Naive B cell (primary cell): ENCODE measurements around the gene SPRING1. TPM values are rescaled to one million over a fixed set of nuclear protein-coding genes. Genes with fewer than 3 reads are reported as not detected.
A peak's percentile ranks its signal among the peaks of the same experiment; 100 is the strongest.

Experiments
- ATAC-seq, 2 donors: fragments of 150-1000 bp; cut with Tn5 transposase; 2 replicates each; pipeline ENCODE4 v1.10.0; 2021; ENCODE audit warnings: low read depth in 2 of 2, mild to moderate bottlenecking in 2 of 2, moderate library complexity in 2 of 2
- DNase-seq: peaks from one replicate; pipeline ENCODE4 v3.0.0; 2022
- H3K27ac Mint-ChIP-seq, 6 donors: one replicate each; pipeline ENCODE4 v1.8.0; 2020 to 2022; ENCODE audit warnings: mild to moderate bottlenecking in 6 of 6, mixed read lengths in 6 of 6, moderate library complexity in 5 of 6, inconsistent platforms in 2 of 6
- H3K27me3 Mint-ChIP-seq, 3 donors: one replicate each; pipeline ENCODE4 v1.8.0; 2021 to 2022; ENCODE audit warnings: mixed read lengths in 3 of 3, mild to moderate bottlenecking in 1 of 3
- H3K36me3 Mint-ChIP-seq, 2 donors: one replicate each; pipeline ENCODE4 v1.8.0; 2020 to 2022; ENCODE audit warnings: mixed read lengths in 2 of 2, inconsistent platforms in 1 of 2, mild to moderate bottlenecking in 1 of 2
- H3K4me1 Mint-ChIP-seq, 3 donors: one replicate each; pipeline ENCODE4 v1.8.0; 2020 to 2022; ENCODE audit warnings: mixed read lengths in 3 of 3, inconsistent platforms in 1 of 3, mild to moderate bottlenecking in 1 of 3, moderate library complexity in 1 of 3
- H3K4me3 Mint-ChIP-seq, 8 donors: one replicate each; pipeline ENCODE4 v1.8.0; 2020 to 2022; ENCODE audit warnings: mild to moderate bottlenecking in 8 of 8, mixed read lengths in 8 of 8, moderate library complexity in 8 of 8, inconsistent platforms in 2 of 8
- H3K9me3 Mint-ChIP-seq, 7 donors: one replicate each; pipeline ENCODE4 v1.8.0; 2020 to 2022; ENCODE audit warnings: mixed read lengths in 7 of 7, mild to moderate bottlenecking in 5 of 7, inconsistent platforms in 2 of 7, moderate library complexity in 1 of 7
- polyA plus RNA-seq, 6 donors: library from polyadenylated mRNA; unstranded; fragments of 300-500 nt; fragmentation: Illumina TruSeq; gene quantifications; one replicate each; pipeline ENCODE4 v1.2.3, GENCODE V29; 2021; ENCODE audit warnings: low read depth in 6 of 6

SPRING1 gene
- polyA plus RNA-seq, 6 donors from 2014 or later, result 26.9 to 47.1 (median 31.9) TPM

GRCh38 chr12:116735084-116735483, 2.8 kb downstream of the SPRING1 start:
- Mint-ChIP-seq H3K27ac (peak overlapping the region in 2 of 6 donors; percentile 66 to 74), H3K27me3 (no peaks in the 10 kb centered on the region)

GRCh38 chr12:116734156-116734768, 3.6 kb downstream of the SPRING1 start:
- Mint-ChIP-seq H3K9me3 (no peaks in the 10 kb centered on the region), H3K27me3 (no peaks in the 10 kb centered on the region), H3K27ac (peak overlapping the region in 2 of 6 donors; percentile 14 to 86), H3K4me3 (peak overlapping the region in 6 of 8 donors; percentile 4 to 86 (median 40)), H3K36me3 (peaks cover 8 to 13% of the 10 kb centered on the region in 2 donors), H3K4me1 (peaks cover 36 to 62% (median 37%) of the 10 kb centered on the region in 3 donors)
- no peak for DNase-seq
- ATAC-seq, result no peak

More at GRCh38 chr12:116735084-116735483, 2.8 kb downstream of the SPRING1 start:
- no peak for DNase-seq
- Mint-ChIP-seq H3K4me3 (peak overlapping the region in 6 of 8 donors; percentile 9 to 86 (median 63)), H3K36me3 (peaks cover 8 to 13% of the 10 kb centered on the region in 2 donors), H3K9me3 (no peaks in the 10 kb centered on the region), H3K4me1 (peaks cover 37 to 60% (median 38%) of the 10 kb centered on the region in 3 donors)
- no peak for ATAC-seq

DNA sequence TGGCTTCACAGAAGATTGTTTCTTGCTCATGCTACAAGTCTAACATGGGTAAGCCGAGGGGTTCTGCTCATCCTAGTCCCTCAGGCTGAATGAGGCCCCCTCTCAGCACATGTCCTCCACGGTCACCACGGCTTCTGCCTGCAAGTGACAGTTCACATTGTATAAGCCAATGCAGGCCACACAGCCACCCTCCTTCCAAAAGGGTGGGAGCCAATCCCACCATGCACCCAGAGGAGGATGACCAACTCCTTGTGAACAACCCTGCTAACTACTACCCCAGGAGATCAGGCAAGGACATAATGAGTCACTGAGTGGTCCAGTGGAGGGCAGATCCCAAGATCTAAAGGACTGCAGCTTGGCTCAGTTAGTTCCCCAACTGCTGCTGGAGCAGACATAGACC, 6.1 kb downstream of the SPRING1 start:
- ATAC-seq (no peak), DNase-seq (no peak)
- H3K4me3 Mint-ChIP-seq, result peak overlapping the region in 1 of 8 donors; percentile 10
- H3K36me3 Mint-ChIP-seq, result peaks cover 13 to 14% of the 10 kb centered on the region in 2 donors
- no peak overlapping the region for H3K27ac Mint-ChIP-seq
- no peaks in the 10 kb centered on the region for H3K27me3 Mint-ChIP-seq
- H3K4me1 Mint-ChIP-seq, result peaks cover 29 to 51% (median 37%) of the 10 kb centered on the region in 3 donors
- H3K9me3 Mint-ChIP-seq, result no peaks in the 10 kb centered on the region

DNA sequence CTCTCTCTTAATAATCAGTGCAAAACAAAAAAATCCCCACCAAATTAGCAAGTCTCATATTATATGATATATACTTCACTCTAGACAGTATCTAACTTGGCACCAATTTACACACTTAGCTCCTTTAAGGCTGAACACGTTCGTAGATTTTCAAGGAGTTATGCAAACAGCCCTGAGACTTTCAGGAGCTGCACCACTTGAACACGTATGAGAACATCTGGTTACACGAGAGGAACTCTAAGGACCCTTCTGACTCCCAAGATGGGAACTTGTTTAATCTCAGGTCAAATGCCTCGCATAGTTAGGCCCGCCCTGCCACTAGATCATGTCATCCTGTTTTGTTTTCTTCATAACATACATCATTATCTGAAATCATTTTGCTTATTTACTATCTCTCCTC, 10.0 kb downstream of the SPRING1 start:
- Mint-ChIP-seq H3K9me3 (no peaks in the 10 kb centered on the region), H3K4me3 (no peak overlapping the region), H3K27me3 (no peaks in the 10 kb centered on the region), H3K36me3 (peaks cover 2 to 8% of the 10 kb centered on the region in 2 donors), H3K4me1 (peaks cover 20 to 43% (median 27%) of the 10 kb centered on the region in 3 donors), H3K27ac (no peak overlapping the region)
- no peak for ATAC-seq
- no peak for DNase-seq

GRCh38 chr12:116727261-116727660, 10.6 kb downstream of the SPRING1 start:
- H3K4me3 Mint-ChIP-seq, result no peak overlapping the region
- no peak for DNase-seq
- no peaks in the 10 kb centered on the region for H3K9me3 Mint-ChIP-seq
- H3K27me3 Mint-ChIP-seq, result no peaks in the 10 kb centered on the region
- H3K27ac Mint-ChIP-seq, result peak overlapping the region in 2 of 6 donors; percentile 49 to 96
- H3K4me1 Mint-ChIP-seq, result peaks cover 23 to 47% (median 30%) of the 10 kb centered on the region in 3 donors
- ATAC-seq, result no peak
- H3K36me3 Mint-ChIP-seq, result peaks cover 9 to 14% of the 10 kb centered on the region in 2 donors

GRCh38 chr12:116726694-116727093, 11.2 kb downstream of the SPRING1 start:
- Mint-ChIP-seq H3K4me1 (peaks cover 23 to 44% (median 31%) of the 10 kb centered on the region in 3 donors), H3K27ac (no peak overlapping the region), H3K27me3 (no peaks in the 10 kb centered on the region)

GRCh38 chr12:116722245-116722644, 15.6 kb downstream of the SPRING1 start:
- Mint-ChIP-seq H3K27ac (peak overlapping the region in 4 of 6 donors; percentile 13 to 80 (median 44)), H3K27me3 (no peaks in the 10 kb centered on the region), H3K36me3 (peaks cover 15 to 17% of the 10 kb centered on the region in 2 donors), H3K4me1 (peaks cover 22 to 32% (median 31%) of the 10 kb centered on the region in 3 donors), H3K4me3 (no peak overlapping the region), H3K9me3 (no peaks in the 10 kb centered on the region)
- no peak for DNase-seq
- no peak for ATAC-seq

More at GRCh38 chr12:116726694-116727093, 11.2 kb downstream of the SPRING1 start:
- DNase-seq, result no peak
- no peak for ATAC-seq
- no peak overlapping the region for H3K4me3 Mint-ChIP-seq
- no peaks in the 10 kb centered on the region for H3K9me3 Mint-ChIP-seq
- peaks cover 9 to 14% of the 10 kb centered on the region in 2 donors for H3K36me3 Mint-ChIP-seq

DNA sequence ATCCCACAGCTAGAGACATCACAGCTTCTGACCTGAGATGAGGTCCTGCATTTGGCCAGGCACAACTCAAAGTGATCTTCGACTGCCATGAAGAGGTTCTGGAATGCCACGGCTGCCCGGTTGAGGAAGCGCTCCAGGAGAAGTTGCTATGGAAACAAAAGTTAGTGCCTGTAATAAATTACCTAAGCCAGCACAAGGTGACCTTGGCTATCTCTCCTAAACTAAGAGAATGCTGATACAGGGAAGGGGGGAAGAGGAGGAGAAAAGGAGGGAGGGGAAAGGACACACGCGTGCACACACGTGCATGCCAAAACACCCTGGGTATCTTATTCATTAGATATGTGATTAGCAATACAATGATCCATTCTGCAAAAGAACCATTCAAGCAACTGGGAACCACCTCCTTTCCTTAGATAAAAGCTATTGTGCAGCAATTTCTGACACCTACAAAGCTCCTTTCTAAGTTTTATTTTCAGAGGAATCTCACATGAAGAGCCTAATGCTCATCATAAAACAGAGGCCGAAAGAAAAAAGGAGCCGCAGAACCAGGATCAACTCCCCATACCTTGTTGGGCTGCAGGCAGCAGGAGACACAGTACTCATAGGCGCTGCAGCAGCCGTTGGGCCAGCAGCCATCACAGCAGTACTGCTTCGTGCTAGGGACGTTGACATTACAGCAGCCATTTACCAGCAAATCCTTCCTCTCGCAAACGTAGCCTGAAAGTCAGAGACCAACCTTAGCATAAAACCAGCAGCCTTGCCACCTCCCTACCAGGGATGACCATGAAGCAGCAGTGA, 17.9 kb downstream of the SPRING1 start:
- no peak for ATAC-seq
- DNase-seq, result no peak
- Mint-ChIP-seq H3K4me3 (no peak overlapping the region), H3K9me3 (no peaks in the 10 kb centered on the region), H3K27me3 (no peaks in the 10 kb centered on the region), H3K27ac (peak overlapping the region in 2 of 6 donors; percentile 16 to 49), H3K4me1 (peaks cover 23 to 27% (median 26%) of the 10 kb centered on the region in 3 donors), H3K36me3 (peaks cover 17 to 26% of the 10 kb centered on the region in 2 donors)

- ATAC-seq (no peak), DNase-seq (no peak)
- Mint-ChIP-seq H3K36me3 (peaks cover 17 to 26% of the 10 kb centered on the region in 2 donors), H3K9me3 (no peaks in the 10 kb centered on the region), H3K4me3 (no peak overlapping the region), H3K4me1 (peaks cover 20 to 24% (median 22%) of the 10 kb centered on the region in 3 donors), H3K27ac (peak overlapping the region in 5 of 6 donors; percentile 16 to 60 (median 51)), H3K27me3 (no peaks in the 10 kb centered on the region)
Measured at GRCh38 chr12:116718655-116719454, 19.0 kb downstream of the SPRING1 start.

- no peak for ATAC-seq
- H3K4me1 Mint-ChIP-seq, result peaks cover 16 to 24% (median 17%) of the 10 kb centered on the region in 3 donors
- no peaks in the 10 kb centered on the region for H3K27me3 Mint-ChIP-seq
- H3K36me3 Mint-ChIP-seq, result peaks cover 13 to 22% of the 10 kb centered on the region in 2 donors
- DNase-seq, result no peak
- no peak overlapping the region for H3K4me3 Mint-ChIP-seq
- H3K9me3 Mint-ChIP-seq, result no peaks in the 10 kb centered on the region
- peak overlapping the region in 1 of 6 donors; percentile 54 for H3K27ac Mint-ChIP-seq
Measured at GRCh38 chr12:116717466-116718437, 20.1 kb downstream of the SPRING1 start.

GRCh38 chr12:116714175-116714574, 23.7 kb downstream of the SPRING1 start:
- DNase-seq (no peak), ATAC-seq (no peak)
- H3K27me3 Mint-ChIP-seq, result no peaks in the 10 kb centered on the region
- no peak overlapping the region for H3K4me3 Mint-ChIP-seq
- H3K4me1 Mint-ChIP-seq, result peaks cover 11 to 21% (median 13%) of the 10 kb centered on the region in 3 donors
- H3K27ac Mint-ChIP-seq, result peak overlapping the region in 1 of 6 donors; percentile 65
- no peaks in the 10 kb centered on the region for H3K9me3 Mint-ChIP-seq
- peaks cover under 1 to 12% of the 10 kb centered on the region in 2 donors for H3K36me3 Mint-ChIP-seq

DNA sequence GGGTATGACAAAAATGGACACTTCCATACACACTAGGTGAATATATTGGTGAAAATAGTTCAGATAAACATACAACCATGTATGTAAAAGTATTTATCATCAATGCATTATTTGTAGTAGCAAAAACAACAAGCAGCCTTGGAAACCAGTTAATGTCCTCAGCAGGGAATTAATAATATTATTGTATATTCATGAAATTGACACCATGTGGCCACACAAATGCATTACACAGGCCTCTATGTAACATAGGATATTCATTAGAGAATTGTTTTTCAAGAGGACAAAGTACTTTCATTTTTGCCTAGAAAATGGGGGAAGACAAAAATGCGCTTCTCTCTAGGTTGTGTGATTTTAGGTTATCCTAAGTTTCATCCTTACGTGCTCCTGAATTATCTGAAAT, 24.3 kb downstream of the SPRING1 start:
- Mint-ChIP-seq H3K36me3 (peaks cover 0 to 12% of the 10 kb centered on the region in 2 donors), H3K9me3 (no peaks in the 10 kb centered on the region), H3K4me3 (no peak overlapping the region), H3K27me3 (no peaks in the 10 kb centered on the region), H3K27ac (peak overlapping the region in 2 of 6 donors; percentile 34 to 69), H3K4me1 (peaks cover 14 to 24% (median 16%) of the 10 kb centered on the region in 3 donors)
- ATAC-seq, result no peak
- no peak for DNase-seq
